OCI-LY3 (cell line): ENCODE measurements around the gene IMMP2L.

Experiments used
- CTCF ChIP-seq: fragments of 200-600, 300-600 bp; sonication (generic); IDR thresholded peaks from 2 replicates; pipeline ENCODE4 v1.5.1; 2014; ENCODE audit warnings: antibody characterized with exemption, low read length, low read depth
- EZH2phosphoT487 ChIP-seq: fragments of 200-600 bp; shearing (Covaris generic); IDR thresholded peaks from 2 replicates; pipeline ENCODE4 v1.6.1; 2018; ENCODE audit warnings: antibody characterized with exemption, mixed run types, low read depth

GRCh38 chr7:111407258-111407657 is 155.0 kb downstream of the IMMP2L start:
- TF ChIP-seq CTCF (no peak), EZH2phosphoT487 (no peak)
